Osteocyte (in vitro differentiated cells): ENCODE measurements around the gene ACIN1. TPM values are rescaled to one million over a fixed set of nuclear protein-coding genes. Genes with fewer than 3 reads are reported as not detected.
A peak's percentile ranks its signal among the peaks of the same experiment; 100 is the strongest.

Experiments used
- DNase-seq: peaks from one replicate; pipeline ENCODE4 v3.0.0; 2021; ENCODE audit warnings: mixed read lengths; ENCODE audit not compliant: unreplicated experiment; ENCODE audit errors: extremely low spot score
- H3K27ac Mint-ChIP-seq: one replicate; pipeline ENCODE4 v1.8.0; 2021; ENCODE audit warnings: mild to moderate bottlenecking, mixed read lengths; ENCODE audit not compliant: unreplicated experiment
- H3K27me3 Mint-ChIP-seq: one replicate; pipeline ENCODE4 v1.8.0; 2021; ENCODE audit warnings: mixed read lengths; ENCODE audit not compliant: unreplicated experiment
- H3K36me3 Mint-ChIP-seq: one replicate; pipeline ENCODE4 v1.8.0; 2021; ENCODE audit warnings: mixed read lengths; ENCODE audit not compliant: unreplicated experiment
- H3K4me1 Mint-ChIP-seq: one replicate; pipeline ENCODE4 v1.8.0; 2021; ENCODE audit warnings: mixed read lengths; ENCODE audit not compliant: unreplicated experiment
- H3K4me3 Mint-ChIP-seq: one replicate; pipeline ENCODE4 v1.8.0; 2021; ENCODE audit warnings: mild to moderate bottlenecking, moderate library complexity, mixed read lengths; ENCODE audit not compliant: unreplicated experiment
- H3K9me3 Mint-ChIP-seq: one replicate; pipeline ENCODE4 v1.8.0; 2021; ENCODE audit warnings: mixed read lengths; ENCODE audit not compliant: unreplicated experiment
- CTCF ChIP-seq: fragments of 200-600 bp; sonication (generic); IDR thresholded peaks from 2 replicates; pipeline ENCODE4 v1.5.0; 2021; ENCODE audit warnings: antibody characterized with exemption, mild to moderate bottlenecking, moderate library complexity
- total RNA-seq: library from RNA; stranded (reverse); gene quantifications from 2 replicates; pipeline ENCODE4 v1.2.1, GENCODE V29; 2021

Gene ACIN1
- total RNA-seq, 1 donor from 2014 or later = 241 TPM

- no peak for DNase-seq
- Mint-ChIP-seq H3K4me3 (no peak overlapping the region), H3K27me3 (no peaks in the 10 kb centered on the region), H3K27ac (no peak overlapping the region), H3K4me1 (peaks cover 22% of the 10 kb centered on the region), H3K36me3 (peaks cover 3% of the 10 kb centered on the region), H3K9me3 (no peaks in the 10 kb centered on the region)
- TF ChIP-seq CTCF = peak; percentile 33
These were observed 40.7 kb downstream of the ACIN1 start for GRCh38 chr14:23054000-23054811.

- Mint-ChIP-seq H3K4me1 (peaks cover 20% of the 10 kb centered on the region), H3K27ac (no peak overlapping the region), H3K9me3 (no peaks in the 10 kb centered on the region), H3K4me3 (no peak overlapping the region), H3K27me3 (no peaks in the 10 kb centered on the region), H3K36me3 (peaks cover 2% of the 10 kb centered on the region)
- TF ChIP-seq CTCF = no peak
- no peak for DNase-seq
These were observed 41.5 kb downstream of the ACIN1 start for GRCh38 chr14:23053426-23053825.

- no peak for TF ChIP-seq CTCF
- H3K27me3 Mint-ChIP-seq = no peaks in the 10 kb centered on the region
- peaks cover 16% of the 10 kb centered on the region for H3K4me1 Mint-ChIP-seq
- no peaks in the 10 kb centered on the region for H3K9me3 Mint-ChIP-seq
- no peak overlapping the region for H3K27ac Mint-ChIP-seq
- no peak for DNase-seq
- no peak overlapping the region for H3K4me3 Mint-ChIP-seq
- H3K36me3 Mint-ChIP-seq = peaks cover 2% of the 10 kb centered on the region
These were observed 42.3 kb downstream of the ACIN1 start for GRCh38 chr14:23052671-23053070.

- Mint-ChIP-seq H3K9me3 (no peaks in the 10 kb centered on the region), H3K36me3 (peaks cover 2% of the 10 kb centered on the region), H3K4me3 (no peak overlapping the region), H3K27me3 (no peaks in the 10 kb centered on the region), H3K27ac (no peak overlapping the region), H3K4me1 (peaks cover 21% of the 10 kb centered on the region)
- DNase-seq = no peak
- TF ChIP-seq CTCF = no peak
These were observed 42.7 kb downstream of the ACIN1 start for GRCh38 chr14:23052182-23052623.

GRCh38 chr14:23051141-23052057, 43.5 kb downstream of the ACIN1 start:
- H3K36me3 Mint-ChIP-seq = peaks cover 2% of the 10 kb centered on the region
- H3K27ac Mint-ChIP-seq = no peak overlapping the region

More at GRCh38 chr14:23051141-23052057, 43.5 kb downstream of the ACIN1 start:
- Mint-ChIP-seq H3K27me3 (no peaks in the 10 kb centered on the region), H3K4me1 (peaks cover 20% of the 10 kb centered on the region), H3K9me3 (no peaks in the 10 kb centered on the region), H3K4me3 (no peak overlapping the region)
- TF ChIP-seq CTCF = no peak
- DNase-seq = no peak
